Right lobe of liver (tissue), 6 donors: ENCODE measurements around the gene KIFC3. TPM values are rescaled to one million over a fixed set of nuclear protein-coding genes. Genes with fewer than 3 reads are reported as not detected.

Source experiments
- ATAC-seq, 4 donors: fragments of 200-7000 bp; cut with Tn5 transposase; one replicate each; pipeline ENCODE4 v1.9.1; 2020; ENCODE audit warnings: mild to moderate bottlenecking in 4 of 4, moderate library complexity in 4 of 4
- DNase-seq, 3 donors: peaks; one replicate each; pipeline ENCODE4 v3.0.0-alpha.2; 2020
- H3K27ac ChIP-seq, 3 donors: fragments of 200-600 bp; one replicate each; pipeline ENCODE4 v1.8.0; 2022
- H3K27me3 ChIP-seq, 2 donors: fragments of 200-600 bp; one replicate each; pipeline ENCODE4 v1.8.0; 2022
- H3K36me3 ChIP-seq, 4 donors: fragments of 200-600 bp; sonication (generic) in 1 of 4; one replicate each; pipeline versions ENCODE4 v1.5.1 to v1.8.0; 2017 to 2022; ENCODE audit warnings: control low read depth in 1 of 4
- H3K4me1 ChIP-seq, 4 donors: fragments of 200-600 bp; sonication (generic) in 1 of 4; one replicate each; pipeline versions ENCODE4 v1.5.1 to v1.8.0; 2017 to 2022; ENCODE audit warnings: control low read depth in 1 of 4
- H3K4me3 ChIP-seq, 3 donors: fragments of 200-600 bp; one replicate each; pipeline ENCODE4 v1.8.0; 2022
- H3K9me3 ChIP-seq, 4 donors: fragments of 200-600 bp; sonication (generic) in 1 of 4; one replicate each; pipeline versions ENCODE4 v1.5.1 to v1.8.0; 2017 to 2022; ENCODE audit warnings: control low read depth in 1 of 4
- POLR2A ChIP-seq: fragments of 450-650 bp; IDR thresholded peaks from one replicate; pipeline ENCODE4 v1.6.1; 2017; ENCODE audit warnings: antibody characterized with exemption, mild to moderate bottlenecking
- WGBS: methylation state at CpG from one replicate; pipeline ENCODE4 v1.1.6; 2018; ENCODE audit warnings: low coverage, low lambda C conversion rate; ENCODE audit not compliant: insufficient coverage; ENCODE audit errors: missing lambda C conversion rate; 5-methylcytosine and 5-hydroxymethylcytosine counted together
- intact Hi-C, 2 donors: fragments of 100-400 bp; cut with DNase I; formaldehyde crosslinking; loops; one replicate each; pipeline versions ENCODE4 v1.11.2 to v1.14.1; 2022
- total RNA-seq, 6 experiments: library from RNA; depleted of rRNA in 2 of 6; stranded (reverse); fragments of >200 nt in 2 of 6; fragmentation: NEBNext Ultra II Directional in 3 of 6; extraction: Animal tissue kit (Norgen Biotek cat#: 25700) in 3 of 6; gene quantifications; one replicate each; pipeline versions ENCODE4 v1.1.0 to v1.2.4, GENCODE V29; 2016 to 2023
- TF ChIP-seq, protein P1 (sequence below), 4 donors: fragments of 200-600 bp in 3 of 4; fragments of 450-650 bp in 1 of 4; IDR thresholded peaks; one replicate each; pipeline versions ENCODE4 v1.5.1 to v1.8.0; 2016 to 2022; ENCODE audit warnings: antibody characterized with exemption in 4 of 4, mild to moderate bottlenecking in 2 of 4
- donor health status: DM: no; HTN: yes; CAD: no.
- donor health status: DM: no; HTN: no; CAD: no.
- donor health status: DM: no; HTN: no; CAD: no.
- donor health status: DM: no; HTN: yes; CAD: no.
- donor health status: DM: no; HTN: yes; CAD: no.

KIFC3 gene
- total RNA-seq, 6 experiments from 2014 or later = 20.3 to 88.9 (median 46.4) TPM

DNA sequence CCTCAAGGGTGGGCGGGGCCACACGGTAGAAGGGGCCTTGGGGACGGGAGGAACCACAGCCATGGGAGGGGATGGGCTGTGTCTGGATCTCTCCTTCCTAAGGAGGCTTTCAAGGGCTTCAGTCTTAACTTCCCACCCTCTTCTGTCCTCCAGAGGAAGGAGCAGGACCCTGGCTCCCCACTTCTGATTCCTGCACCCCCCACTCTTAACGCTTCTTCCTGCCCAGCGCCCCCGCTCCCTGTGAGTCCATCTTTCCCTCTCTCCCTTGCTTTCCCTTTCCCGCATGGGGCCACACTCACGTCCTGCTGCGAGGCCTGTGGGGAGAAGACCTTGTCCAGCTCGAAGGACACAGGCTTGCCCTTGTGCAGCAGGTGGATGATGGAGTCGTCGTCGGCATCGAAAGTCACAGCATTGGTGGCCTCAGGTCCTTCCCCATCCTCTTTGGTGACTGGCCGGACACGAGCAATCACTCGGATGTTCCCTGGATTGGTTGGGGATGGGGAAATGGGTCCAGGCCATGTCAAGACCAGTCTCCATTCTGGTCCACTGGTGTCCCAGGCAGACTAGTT, 37.0 kb downstream of the KIFC3 start:
- H3K9me3 ChIP-seq = no peaks in the 10 kb centered on the region
- DNase-seq (no peak), ATAC-seq (no peak)
- 95% methylated on average over 10 of the region's 17 CpGs for WGBS
- TF ChIP-seq, protein P1, sequence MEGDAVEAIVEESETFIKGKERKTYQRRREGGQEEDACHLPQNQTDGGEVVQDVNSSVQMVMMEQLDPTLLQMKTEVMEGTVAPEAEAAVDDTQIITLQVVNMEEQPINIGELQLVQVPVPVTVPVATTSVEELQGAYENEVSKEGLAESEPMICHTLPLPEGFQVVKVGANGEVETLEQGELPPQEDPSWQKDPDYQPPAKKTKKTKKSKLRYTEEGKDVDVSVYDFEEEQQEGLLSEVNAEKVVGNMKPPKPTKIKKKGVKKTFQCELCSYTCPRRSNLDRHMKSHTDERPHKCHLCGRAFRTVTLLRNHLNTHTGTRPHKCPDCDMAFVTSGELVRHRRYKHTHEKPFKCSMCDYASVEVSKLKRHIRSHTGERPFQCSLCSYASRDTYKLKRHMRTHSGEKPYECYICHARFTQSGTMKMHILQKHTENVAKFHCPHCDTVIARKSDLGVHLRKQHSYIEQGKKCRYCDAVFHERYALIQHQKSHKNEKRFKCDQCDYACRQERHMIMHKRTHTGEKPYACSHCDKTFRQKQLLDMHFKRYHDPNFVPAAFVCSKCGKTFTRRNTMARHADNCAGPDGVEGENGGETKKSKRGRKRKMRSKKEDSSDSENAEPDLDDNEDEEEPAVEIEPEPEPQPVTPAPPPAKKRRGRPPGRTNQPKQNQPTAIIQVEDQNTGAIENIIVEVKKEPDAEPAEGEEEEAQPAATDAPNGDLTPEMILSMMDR (IDR thresholded peaks at IDR 0.05) = no peak
- TF ChIP-seq POLR2A = no peak
- no peaks in the 10 kb centered on the region for H3K4me1 ChIP-seq
- no peaks in the 10 kb centered on the region for H3K27me3 ChIP-seq
- no peak overlapping the region for H3K27ac ChIP-seq
- intact Hi-C loops = loop anchor here in 1 of 2 donors (10.0 kb wide), 1 partner anchor 250 kb away; no protein-coding TSS in a partner anchor
- no peak overlapping the region for H3K4me3 ChIP-seq
- H3K36me3 ChIP-seq = peaks cover 3 to 69% (median 31%) of the 10 kb centered on the region in 4 donors

DNA sequence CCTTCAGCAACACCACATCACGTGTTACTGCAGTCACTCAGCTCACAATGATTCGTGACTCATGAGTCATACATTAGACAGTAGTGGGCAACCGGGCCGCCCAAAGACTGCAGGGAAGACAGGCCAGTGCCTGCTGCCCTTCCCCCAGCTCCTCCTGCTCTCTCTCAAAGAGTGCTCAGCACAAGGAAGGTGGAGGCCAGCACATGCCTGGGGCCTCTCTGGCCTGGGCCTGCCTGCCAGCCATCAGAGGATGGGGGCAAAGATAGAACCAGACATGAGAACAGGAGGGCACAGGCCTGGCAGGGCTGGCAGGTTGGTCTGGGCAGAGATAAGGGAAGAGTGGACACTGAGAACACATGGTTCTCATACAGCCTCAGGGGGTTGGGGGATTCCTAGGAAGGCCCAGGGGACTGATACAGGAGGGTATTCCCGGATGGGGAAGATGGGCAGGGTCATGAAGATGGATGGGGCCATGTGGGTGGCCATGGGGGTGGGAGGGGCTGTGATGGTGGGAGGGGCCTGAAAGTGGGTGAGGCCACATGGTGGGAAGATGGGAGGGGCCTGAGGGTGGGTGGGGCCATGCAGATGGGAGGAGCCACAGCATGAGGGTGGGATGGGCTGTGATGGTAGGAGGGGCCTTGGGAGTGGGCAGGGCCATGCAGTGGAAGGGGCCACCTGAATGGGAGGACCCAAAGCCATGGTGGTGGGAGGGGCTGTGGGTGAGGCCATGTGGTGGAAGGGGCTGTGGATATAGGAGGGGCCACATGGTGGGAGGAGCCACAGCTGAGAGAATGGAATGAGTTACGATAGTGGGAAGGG, 37.7 kb downstream of the KIFC3 start:
- H3K36me3 ChIP-seq = peaks cover 4 to 66% (median 28%) of the 10 kb centered on the region in 4 donors
- intact Hi-C loops = loop anchor here in 1 of 2 donors (10.0 kb wide), 1 partner anchor 250 kb away; no protein-coding TSS in a partner anchor
- H3K27me3 ChIP-seq = no peaks in the 10 kb centered on the region
- no peaks in the 10 kb centered on the region for H3K9me3 ChIP-seq
- H3K4me1 ChIP-seq = no peaks in the 10 kb centered on the region
- 65% methylated on average over 3 of the region's 6 CpGs for WGBS
- peak; percentile 33 to 68 (median 52) for ATAC-seq
- no peak for DNase-seq
- no peak for TF ChIP-seq POLR2A
- H3K27ac ChIP-seq = no peak overlapping the region
- H3K4me3 ChIP-seq = no peak overlapping the region

DNA sequence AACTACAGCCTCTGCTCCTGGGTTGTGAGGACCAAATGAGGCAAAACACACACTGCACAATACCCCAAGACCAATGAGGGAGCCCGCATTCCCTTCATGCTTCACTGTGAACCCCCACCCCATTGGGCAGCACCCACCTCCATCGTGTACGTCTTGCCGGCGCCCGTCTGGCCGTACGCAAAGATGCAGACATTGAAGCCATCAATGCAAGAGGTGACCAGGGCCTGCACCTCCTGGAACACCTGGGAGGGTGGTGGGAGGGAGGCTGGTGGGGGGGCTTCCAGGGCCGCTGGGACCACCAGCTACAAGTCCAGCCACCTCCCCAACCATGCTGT, 38.3 kb downstream of the KIFC3 start:
- H3K4me3 ChIP-seq = no peak overlapping the region
- TF ChIP-seq POLR2A = no peak
- TF ChIP-seq, protein P1 (IDR thresholded peaks at IDR 0.05) = no peak
- intact Hi-C loops = loop anchor here in 1 of 2 donors (10.0 kb wide), 1 partner anchor 251 kb away; no protein-coding TSS in a partner anchor
- no peak overlapping the region for H3K27ac ChIP-seq
- no peaks in the 10 kb centered on the region for H3K4me1 ChIP-seq
- no CpG with 5 or more reads among the region's 9 CpGs for WGBS
- no peaks in the 10 kb centered on the region for H3K9me3 ChIP-seq
- DNase-seq = no peak
- no peak for ATAC-seq
- H3K27me3 ChIP-seq = no peaks in the 10 kb centered on the region
- H3K36me3 ChIP-seq = peaks cover 2 to 63% (median 25%) of the 10 kb centered on the region in 4 donors

DNA sequence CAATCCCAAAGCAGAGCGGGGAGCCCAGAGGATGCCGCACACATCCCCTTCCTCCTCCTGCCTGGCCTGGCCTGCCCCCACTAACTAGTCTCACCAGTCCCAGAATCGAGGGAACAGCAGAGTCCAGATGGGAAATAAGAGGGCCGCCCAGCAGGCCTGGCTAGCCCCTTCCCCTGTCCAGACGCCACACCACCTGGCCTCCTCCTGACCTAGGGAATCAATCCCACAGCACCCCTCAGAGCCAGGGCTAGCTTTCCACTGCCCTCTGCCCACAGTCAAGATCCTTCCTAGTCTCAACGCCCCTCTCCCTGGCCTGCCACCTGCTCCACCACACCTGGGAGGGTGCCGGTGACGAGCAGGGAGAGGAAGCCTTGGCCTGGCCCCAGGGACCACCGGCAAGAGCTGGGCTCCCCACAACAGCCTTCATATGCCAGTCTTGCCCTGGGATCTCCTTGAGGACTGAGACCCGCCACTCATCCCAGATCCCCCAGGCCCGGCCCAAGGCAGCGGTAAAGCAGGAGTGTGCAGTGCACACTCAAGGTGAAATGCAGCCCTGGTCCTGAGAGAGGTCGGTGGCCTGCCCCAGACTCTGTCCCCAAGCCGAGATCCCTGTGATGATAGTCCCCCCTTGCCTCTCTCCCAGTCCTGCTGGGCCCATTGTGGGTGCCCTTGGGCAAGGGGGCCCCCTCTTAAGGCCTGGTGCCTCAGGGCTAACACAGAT, 38.8 kb downstream of the KIFC3 start:
- DNase-seq (no peak), ATAC-seq (no peak)
- WGBS = 77% methylated on average over 5 of the region's 14 CpGs
- TF ChIP-seq, protein P1 (IDR thresholded peaks at IDR 0.05) = no peak
- H3K4me1 ChIP-seq = no peaks in the 10 kb centered on the region
- H3K9me3 ChIP-seq = no peaks in the 10 kb centered on the region
- H3K4me3 ChIP-seq = no peak overlapping the region
- intact Hi-C loops = loop anchor here in 1 of 2 donors (10.0 kb wide), 1 partner anchor 251 kb away; no protein-coding TSS in a partner anchor
- no peak overlapping the region for H3K27ac ChIP-seq
- no peaks in the 10 kb centered on the region for H3K27me3 ChIP-seq
- peaks cover 2 to 58% (median 23%) of the 10 kb centered on the region in 4 donors for H3K36me3 ChIP-seq
